Measurements from ENCODE around the gene DNER. TPM values are rescaled to one million over a fixed set of nuclear protein-coding genes. Genes with fewer than 3 reads are reported as not detected.

DNER gene
- total and polyA plus RNA-seq, 2 donors (not counting 1 experiment from before 2014, with no cell fraction given): not detected

DNA sequence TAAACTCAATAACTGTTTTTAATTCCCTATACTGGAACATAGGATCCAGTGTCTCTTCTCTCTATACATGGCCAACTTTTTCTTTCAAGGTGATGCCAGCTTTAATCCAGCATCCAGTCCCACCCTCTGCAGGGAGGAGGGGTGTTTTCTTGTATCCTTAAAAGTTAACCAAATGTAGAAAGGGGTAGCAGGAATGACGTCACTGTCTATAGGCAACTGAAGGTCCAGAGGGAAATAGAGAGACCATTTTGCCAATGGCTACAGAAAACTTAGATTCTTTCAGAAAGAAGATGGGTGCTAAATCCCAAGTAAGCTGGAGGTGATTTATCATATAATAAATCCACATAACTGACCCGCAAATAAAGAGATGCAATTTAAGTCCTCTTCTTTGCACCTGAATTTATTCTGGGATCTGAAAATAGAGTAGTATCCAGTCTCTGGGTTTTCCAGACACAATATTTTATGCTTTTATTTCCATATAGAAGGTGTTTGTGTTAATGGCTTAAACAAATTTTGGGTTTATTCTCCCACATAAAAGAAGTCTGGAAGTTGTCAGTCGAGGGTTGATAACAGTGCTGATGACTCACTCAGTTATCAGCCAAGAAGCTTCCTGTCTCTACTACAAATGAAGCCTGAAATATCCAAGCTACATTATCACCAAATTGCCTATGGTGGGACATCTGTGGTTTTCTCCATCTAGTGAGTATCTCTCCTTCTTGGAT lies 5.7 kb upstream of the DNER start:
- Mint-ChIP-seq H3K4me1 (peaks cover 5% of the 10 kb centered on the region), H3K4me3 (no peak overlapping the region), H3K9me3 (ENCODE audit: insufficient read depth) (no peaks in the 10 kb centered on the region), H3K27me3 (peaks cover 55% of the 10 kb centered on the region), H3K27ac (no peak overlapping the region)
- Histone ChIP-seq H2AFZ (ENCODE audit: insufficient read depth, low read depth, low read length, poor library complexity, severe bottlenecking) (no peak overlapping the region), H3K36me3 (replicated peaks in 1 of 2; ENCODE audit: control extremely low read depth in 1 of 2, control insufficient read depth in 1 of 2, extremely low read depth in 1 of 2, insufficient read depth in 2 of 2, low read length in 1 of 2) (no peaks in the 10 kb centered on the region), H3K9me3 (ENCODE audit: control extremely low read depth in 1 of 3, control insufficient read depth in 2 of 3, insufficient read depth in 1 of 3, low read length in 2 of 3) (peaks cover 0 to 1% (median 1%) of the 10 kb centered on the region in 3 donors), H3K4me3 (ENCODE audit: control extremely low read depth in 1 of 5, extremely low read depth in 1 of 5, insufficient read depth in 1 of 5, low read depth in 2 of 5, low read length in 4 of 5) (no peak overlapping the region), H3K4me1 (ENCODE audit: control insufficient read depth in 2 of 2, insufficient read depth in 2 of 2, low read length in 2 of 2) (peaks cover 6 to 9% of the 10 kb centered on the region in 2 donors), H3K79me2 (ENCODE audit: control insufficient read depth, insufficient read depth, low read length) (no peaks in the 10 kb centered on the region), H3K4me2 (replicated peaks; ENCODE audit: low read depth, low read length, poor library complexity, severe bottlenecking) (no peak overlapping the region), H4K20me1 (ENCODE audit: control insufficient read depth, insufficient read depth, low read length, poor library complexity, severe bottlenecking) (no peaks in the 10 kb centered on the region), H3K27ac (ENCODE audit: low read length in 2 of 2) (no peak overlapping the region), H3K9ac (ENCODE audit: low read length) (no peak overlapping the region), H3K27me3 (replicated peaks in 1 of 4; ENCODE audit: control extremely low read depth in 1 of 4, control insufficient read depth in 3 of 4, insufficient read depth in 4 of 4, low read length in 3 of 4) (peaks cover 0 to 30% (median 20%) of the 10 kb centered on the region in 4 experiments)
- intact Hi-C loops (cut with micrococcal nuclease): no loop called here
- POLR2A ChIA-PET: no interaction called here
- CTCF ChIA-PET: no interaction called here
- DNase-seq (no peak), ATAC-seq (ENCODE audit: low read depth) (no peak)
- no CpG with 5 or more reads among the region's 3 CpGs for WGBS (ENCODE audit: insufficient coverage)
- no peak for TF ChIP-seq EZH2 (IDR thresholded peaks at IDR 0.05; ENCODE audit: borderline replicate concordance, insufficient read depth, low read depth, low read length, poor library complexity, severe bottlenecking)
- TF ChIP-seq, protein P1, sequence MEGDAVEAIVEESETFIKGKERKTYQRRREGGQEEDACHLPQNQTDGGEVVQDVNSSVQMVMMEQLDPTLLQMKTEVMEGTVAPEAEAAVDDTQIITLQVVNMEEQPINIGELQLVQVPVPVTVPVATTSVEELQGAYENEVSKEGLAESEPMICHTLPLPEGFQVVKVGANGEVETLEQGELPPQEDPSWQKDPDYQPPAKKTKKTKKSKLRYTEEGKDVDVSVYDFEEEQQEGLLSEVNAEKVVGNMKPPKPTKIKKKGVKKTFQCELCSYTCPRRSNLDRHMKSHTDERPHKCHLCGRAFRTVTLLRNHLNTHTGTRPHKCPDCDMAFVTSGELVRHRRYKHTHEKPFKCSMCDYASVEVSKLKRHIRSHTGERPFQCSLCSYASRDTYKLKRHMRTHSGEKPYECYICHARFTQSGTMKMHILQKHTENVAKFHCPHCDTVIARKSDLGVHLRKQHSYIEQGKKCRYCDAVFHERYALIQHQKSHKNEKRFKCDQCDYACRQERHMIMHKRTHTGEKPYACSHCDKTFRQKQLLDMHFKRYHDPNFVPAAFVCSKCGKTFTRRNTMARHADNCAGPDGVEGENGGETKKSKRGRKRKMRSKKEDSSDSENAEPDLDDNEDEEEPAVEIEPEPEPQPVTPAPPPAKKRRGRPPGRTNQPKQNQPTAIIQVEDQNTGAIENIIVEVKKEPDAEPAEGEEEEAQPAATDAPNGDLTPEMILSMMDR (IDR thresholded peaks at IDR 0.05): no peak

DNA sequence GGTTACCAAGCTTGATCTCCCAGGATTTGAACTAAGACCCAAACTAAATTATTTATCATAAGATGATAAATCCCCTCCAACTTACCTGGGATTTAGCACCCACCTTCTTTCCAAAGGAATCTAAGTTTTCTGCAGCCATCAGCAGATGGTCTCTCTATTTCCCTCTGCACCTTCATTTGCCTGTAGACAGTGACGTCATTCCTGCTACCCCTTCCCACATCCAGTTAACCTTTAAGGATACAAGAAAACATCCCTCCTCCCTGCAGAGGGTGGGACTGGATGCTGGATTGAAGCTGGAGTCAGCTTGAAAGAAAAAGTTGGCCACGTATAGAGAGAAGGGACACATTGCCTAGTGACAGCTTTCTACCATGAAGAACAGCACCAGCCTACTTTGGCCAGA lies 3.7 kb upstream of the DNER start:
- Histone ChIP-seq H3K4me2 (replicated peaks; ENCODE audit: low read depth, low read length, poor library complexity, severe bottlenecking) (no peak overlapping the region), H3K36me3 (replicated peaks in 1 of 2; ENCODE audit: control extremely low read depth in 1 of 2, control insufficient read depth in 1 of 2, extremely low read depth in 1 of 2, insufficient read depth in 2 of 2, low read length in 1 of 2) (no peaks in the 10 kb centered on the region), H3K27me3 (replicated peaks in 1 of 4; ENCODE audit: control extremely low read depth in 1 of 4, control insufficient read depth in 3 of 4, insufficient read depth in 4 of 4, low read length in 3 of 4) (peaks cover 0 to 46% (median 26%) of the 10 kb centered on the region in 4 experiments), H3K4me1 (ENCODE audit: control insufficient read depth in 2 of 2, insufficient read depth in 2 of 2, low read length in 2 of 2) (peaks cover 22 to 25% of the 10 kb centered on the region in 2 donors), H3K9ac (ENCODE audit: low read length) (no peak overlapping the region), H2AFZ (ENCODE audit: insufficient read depth, low read depth, low read length, poor library complexity, severe bottlenecking) (no peak overlapping the region), H3K27ac (ENCODE audit: low read length in 2 of 2) (no peak overlapping the region), H3K9me3 (ENCODE audit: control extremely low read depth in 1 of 3, control insufficient read depth in 2 of 3, insufficient read depth in 1 of 3, low read length in 2 of 3) (peaks cover 0 to 8% (median 1%) of the 10 kb centered on the region in 3 donors), H3K4me3 (ENCODE audit: control extremely low read depth in 1 of 5, extremely low read depth in 1 of 5, insufficient read depth in 1 of 5, low read depth in 2 of 5, low read length in 4 of 5) (no peak overlapping the region), H3K79me2 (ENCODE audit: control insufficient read depth, insufficient read depth, low read length) (no peaks in the 10 kb centered on the region), H4K20me1 (ENCODE audit: control insufficient read depth, insufficient read depth, low read length, poor library complexity, severe bottlenecking) (no peaks in the 10 kb centered on the region)
- H3K4me1 Mint-ChIP-seq: peaks cover 12% of the 10 kb centered on the region
- intact Hi-C loops (cut with micrococcal nuclease): no loop called here
- POLR2A ChIA-PET: no interaction called here
- no peak overlapping the region for H3K4me3 Mint-ChIP-seq
- TF ChIP-seq EZH2 (IDR thresholded peaks at IDR 0.05; ENCODE audit: borderline replicate concordance, insufficient read depth, low read depth, low read length, poor library complexity, severe bottlenecking): no peak
- TF ChIP-seq, protein P1 (IDR thresholded peaks at IDR 0.05): no peak
- ATAC-seq (ENCODE audit: low read depth): no peak
- CTCF ChIA-PET: no interaction called here
- DNase-seq: no peak
- H3K27ac Mint-ChIP-seq: no peak overlapping the region
- H3K27me3 Mint-ChIP-seq: peaks cover 45% of the 10 kb centered on the region
- H3K9me3 Mint-ChIP-seq (ENCODE audit: insufficient read depth): no peaks in the 10 kb centered on the region
- 40% methylated on average over 1 of the region's 2 CpGs for WGBS (ENCODE audit: insufficient coverage)
